ENCODE measurements around the gene RAET1G. TPM values are rescaled to one million over a fixed set of nuclear protein-coding genes. Genes with fewer than 3 reads are reported as not detected.

Gene RAET1G
- total RNA-seq, 1 donor from 2014 or later: not detected

DNA sequence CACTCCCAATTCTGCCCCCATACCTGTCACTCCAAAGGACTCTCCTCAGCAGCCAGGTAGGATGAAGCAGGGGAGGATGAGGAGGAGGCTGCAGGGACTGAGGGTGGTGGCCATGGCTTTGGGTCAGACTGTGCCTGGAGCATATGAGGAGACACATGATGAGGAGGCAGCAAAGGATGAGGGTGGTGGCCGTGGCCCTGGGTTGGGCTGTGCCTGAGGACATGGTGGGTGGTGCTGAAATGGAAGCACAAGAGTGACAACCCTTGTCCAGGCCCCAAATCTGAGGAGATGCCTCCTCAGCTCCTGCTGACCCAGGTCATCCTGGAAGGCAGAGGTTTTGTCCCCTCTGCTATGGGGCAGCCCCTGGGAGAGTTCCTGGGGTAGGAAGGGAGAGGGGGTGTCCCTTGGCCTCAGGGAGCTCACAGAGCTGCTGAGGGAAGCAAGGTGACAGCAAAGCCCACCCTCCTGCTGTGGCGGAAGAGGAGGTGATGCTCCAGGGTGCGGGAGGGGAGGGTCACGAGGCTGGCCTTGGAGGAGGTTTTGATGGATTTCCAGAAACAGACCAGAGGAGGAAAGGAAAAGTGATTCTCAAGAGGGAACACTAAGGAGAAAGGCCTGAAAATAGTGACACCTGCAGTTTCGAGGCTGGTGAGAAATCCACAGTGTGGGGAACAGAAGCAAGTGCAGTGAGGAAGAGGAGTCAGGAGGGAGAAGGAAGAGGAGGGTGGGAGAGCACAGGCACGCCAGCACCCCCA lies 4.6 kb downstream of the RAET1G start:
- DNase-seq (no peak), ATAC-seq (ENCODE audit: low read depth) (no peak)
- Mint-ChIP-seq H3K4me3 (no peak overlapping the region), H3K27me3 (peaks cover 48% of the 10 kb centered on the region), H3K4me1 (peaks cover 16% of the 10 kb centered on the region), H3K9me3 (no peaks in the 10 kb centered on the region), H3K27ac (no peak overlapping the region), H3K36me3 (ENCODE audit: low read depth) (no peaks in the 10 kb centered on the region)
- intact Hi-C loops (cut with micrococcal nuclease): no loop called here
- CTCF ChIA-PET: no interaction called here
- TF ChIP-seq, protein P1, sequence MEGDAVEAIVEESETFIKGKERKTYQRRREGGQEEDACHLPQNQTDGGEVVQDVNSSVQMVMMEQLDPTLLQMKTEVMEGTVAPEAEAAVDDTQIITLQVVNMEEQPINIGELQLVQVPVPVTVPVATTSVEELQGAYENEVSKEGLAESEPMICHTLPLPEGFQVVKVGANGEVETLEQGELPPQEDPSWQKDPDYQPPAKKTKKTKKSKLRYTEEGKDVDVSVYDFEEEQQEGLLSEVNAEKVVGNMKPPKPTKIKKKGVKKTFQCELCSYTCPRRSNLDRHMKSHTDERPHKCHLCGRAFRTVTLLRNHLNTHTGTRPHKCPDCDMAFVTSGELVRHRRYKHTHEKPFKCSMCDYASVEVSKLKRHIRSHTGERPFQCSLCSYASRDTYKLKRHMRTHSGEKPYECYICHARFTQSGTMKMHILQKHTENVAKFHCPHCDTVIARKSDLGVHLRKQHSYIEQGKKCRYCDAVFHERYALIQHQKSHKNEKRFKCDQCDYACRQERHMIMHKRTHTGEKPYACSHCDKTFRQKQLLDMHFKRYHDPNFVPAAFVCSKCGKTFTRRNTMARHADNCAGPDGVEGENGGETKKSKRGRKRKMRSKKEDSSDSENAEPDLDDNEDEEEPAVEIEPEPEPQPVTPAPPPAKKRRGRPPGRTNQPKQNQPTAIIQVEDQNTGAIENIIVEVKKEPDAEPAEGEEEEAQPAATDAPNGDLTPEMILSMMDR (IDR thresholded peaks at IDR 0.05): no peak
- POLR2A ChIA-PET: no interaction called here

DNA sequence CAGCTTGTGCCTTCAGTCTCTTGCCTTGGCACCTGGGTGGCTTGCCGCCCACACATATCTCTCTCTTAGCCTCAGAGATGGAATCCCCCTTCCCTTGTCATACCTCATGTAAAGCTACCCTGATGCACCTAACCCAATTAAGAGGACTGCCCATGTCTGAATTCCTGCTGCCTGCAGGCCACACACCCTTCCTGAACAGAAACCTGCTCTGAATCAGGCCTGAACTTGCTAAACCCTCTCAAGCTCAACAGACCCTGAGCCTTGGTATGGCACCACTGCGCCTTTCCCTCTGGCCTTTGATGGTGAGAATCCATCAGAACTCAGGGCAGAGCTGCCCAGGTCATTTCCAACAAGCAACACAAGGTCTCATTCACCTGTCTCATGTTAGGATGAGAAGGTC lies 5.2 kb downstream of the RAET1G start:
- no peaks in the 10 kb centered on the region for H3K9me3 Mint-ChIP-seq
- DNase-seq (no peak), ATAC-seq (ENCODE audit: low read depth) (no peak)
- peaks cover 46% of the 10 kb centered on the region for H3K27me3 Mint-ChIP-seq
- ChIA-PET CTCF (no interaction called here), POLR2A (no interaction called here)
- H3K4me1 Mint-ChIP-seq: peaks cover 9% of the 10 kb centered on the region
- H3K4me3 Mint-ChIP-seq: no peak overlapping the region
- H3K36me3 Mint-ChIP-seq (ENCODE audit: low read depth): no peaks in the 10 kb centered on the region
- H3K27ac Mint-ChIP-seq: no peak overlapping the region
- TF ChIP-seq, protein P1 (IDR thresholded peaks at IDR 0.05): no peak
- intact Hi-C loops (cut with micrococcal nuclease): no loop called here

DNA sequence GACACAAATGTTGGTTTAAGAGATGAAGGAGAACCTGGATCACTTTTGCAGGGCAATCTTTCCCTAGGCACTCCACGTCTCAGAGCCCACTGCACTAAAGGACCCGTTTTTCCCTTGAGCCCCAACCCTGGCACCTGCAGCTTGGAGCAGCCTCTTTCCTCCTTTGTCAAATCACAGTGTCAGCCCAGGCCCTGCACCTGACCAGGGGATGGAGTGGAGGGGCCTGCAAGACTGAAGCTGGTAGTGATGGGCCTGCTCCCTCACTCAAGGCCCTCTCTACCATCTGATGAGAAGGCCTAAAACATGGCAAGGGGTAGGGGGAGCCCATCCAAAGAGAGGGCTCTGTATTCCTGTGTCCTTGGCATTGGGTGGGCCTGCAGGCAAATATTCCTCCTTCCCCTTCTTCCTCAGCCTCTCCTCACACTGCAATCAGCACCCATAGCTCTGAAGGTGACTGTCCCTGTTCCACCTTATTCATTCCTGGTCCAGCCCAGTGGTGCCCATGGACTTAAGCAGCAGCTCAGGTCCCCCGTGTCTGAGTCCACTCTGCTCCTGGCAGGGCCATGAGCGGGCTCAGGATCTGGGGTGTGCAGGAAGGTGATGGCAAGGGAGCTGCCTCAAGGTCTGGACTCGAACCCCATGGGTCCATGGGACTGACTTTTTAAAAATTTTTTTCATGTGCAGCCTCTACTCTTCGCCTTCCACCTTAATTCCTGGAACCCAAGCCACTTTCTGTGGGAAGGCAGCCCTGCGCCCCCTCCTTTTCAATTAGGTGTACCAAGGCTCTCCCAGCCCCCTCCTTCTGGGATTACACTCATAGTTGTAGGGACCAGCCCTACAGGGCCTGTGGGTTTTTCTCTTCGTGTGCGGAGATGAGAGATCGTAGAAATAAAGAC lies 6.7 kb downstream of the RAET1G start:
- no peak for DNase-seq
- no peak overlapping the region for H3K4me3 Mint-ChIP-seq
- no peaks in the 10 kb centered on the region for H3K9me3 Mint-ChIP-seq
- H3K27me3 Mint-ChIP-seq: peaks cover 40% of the 10 kb centered on the region
- intact Hi-C loops (cut with micrococcal nuclease): no loop called here
- TF ChIP-seq, protein P1 (IDR thresholded peaks at IDR 0.05): no peak
- POLR2A ChIA-PET: no interaction called here
- no peak overlapping the region for H3K27ac Mint-ChIP-seq
- H3K36me3 Mint-ChIP-seq (ENCODE audit: low read depth): no peaks in the 10 kb centered on the region
- no peaks in the 10 kb centered on the region for H3K4me1 Mint-ChIP-seq
- CTCF ChIA-PET: no interaction called here
- ATAC-seq (ENCODE audit: low read depth): no peak

DNA sequence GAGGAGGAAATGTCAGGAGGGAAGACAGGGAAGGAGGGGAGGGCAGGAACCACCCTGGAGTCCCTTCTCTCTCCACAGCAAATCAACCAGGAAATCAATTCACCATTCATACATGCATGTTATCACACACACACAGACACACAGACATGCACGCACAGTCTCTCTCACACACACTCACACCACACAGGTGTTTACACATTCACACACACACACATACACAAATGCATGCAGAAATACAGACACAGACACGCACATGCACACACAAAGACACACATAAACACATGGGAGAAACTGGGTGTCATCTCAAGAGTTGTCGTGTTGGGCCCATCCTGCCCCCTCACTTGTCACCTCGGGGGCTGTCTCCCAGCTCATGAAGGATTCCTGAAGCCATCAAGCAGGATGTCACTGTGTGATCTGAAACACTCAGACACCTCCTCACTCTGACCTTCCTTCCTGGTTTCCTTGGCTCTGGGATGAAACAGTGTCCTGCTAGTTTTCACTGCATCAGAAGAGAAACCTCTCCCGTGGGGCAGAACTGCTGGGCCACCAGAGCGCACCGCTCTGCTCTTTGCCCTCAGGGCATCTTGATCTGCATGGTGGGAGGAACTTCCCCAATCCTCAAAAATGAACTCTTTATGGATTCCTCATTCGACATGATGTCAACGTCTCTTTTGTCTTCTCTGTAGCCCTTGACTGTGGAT lies 9.2 kb downstream of the RAET1G start:
- POLR2A ChIA-PET: no interaction called here

More for the DNA sequence above, 9.2 kb downstream of the RAET1G start:
- H3K9me3 Mint-ChIP-seq: peaks cover 3% of the 10 kb centered on the region
- peaks cover 39% of the 10 kb centered on the region for H3K27me3 Mint-ChIP-seq
- H3K4me3 Mint-ChIP-seq: no peak overlapping the region
- H3K36me3 Mint-ChIP-seq (ENCODE audit: low read depth): no peaks in the 10 kb centered on the region
- no peak overlapping the region for H3K27ac Mint-ChIP-seq
- H3K4me1 Mint-ChIP-seq: no peaks in the 10 kb centered on the region
- no peak for DNase-seq
- intact Hi-C loops (cut with micrococcal nuclease): no loop called here
- no peak for ATAC-seq (ENCODE audit: low read depth)
- TF ChIP-seq, protein P1 (IDR thresholded peaks at IDR 0.05): no peak
- CTCF ChIA-PET: no interaction called here
